Measurements from ENCODE around the gene KCTD10. TPM values are rescaled to one million over a fixed set of nuclear protein-coding genes. Genes with fewer than 3 reads are reported as not detected.

KCTD10 gene
- total RNA-seq, 2 donors from 2014 or later: 34.4 to 55.9 TPM

- Histone ChIP-seq H3K36me3 (peaks cover 60% of the 10 kb centered on the region), H3K27ac (peak overlapping the region in 1 of 2 donors; percentile 74), H3K4me3 (no peak overlapping the region), H3K4me1 (peaks cover 0 to 49% of the 10 kb centered on the region in 2 donors), H3K27me3 (no peaks in the 10 kb centered on the region), H3K9me3 (no peaks in the 10 kb centered on the region)
- DNase-seq (ENCODE audit: low spot score): no peak
- no peak for TF ChIP-seq CTCF (IDR thresholded peaks at IDR 0.05)
Measured at GRCh38 chr12:109521831-109522230, 44.7 kb upstream of the KCTD10 start.

- DNase-seq (ENCODE audit: low spot score): no peak
- H3K9me3 ChIP-seq: no peaks in the 10 kb centered on the region
- peaks cover 62% of the 10 kb centered on the region for H3K36me3 ChIP-seq
- no peak overlapping the region for H3K4me3 ChIP-seq
- H3K4me1 ChIP-seq: peaks cover 0 to 49% of the 10 kb centered on the region in 2 donors
- H3K27me3 ChIP-seq: no peaks in the 10 kb centered on the region
- no peak for TF ChIP-seq CTCF (IDR thresholded peaks at IDR 0.05)
- peak overlapping the region; percentile 59 for H3K27ac ChIP-seq
Measured at GRCh38 chr12:109519787-109520186, 42.7 kb upstream of the KCTD10 start.

GRCh38 chr12:109518820-109519665 is 41.9 kb upstream of the KCTD10 start:
- Histone ChIP-seq H3K36me3 (peaks cover 62% of the 10 kb centered on the region), H3K9me3 (no peaks in the 10 kb centered on the region), H3K27me3 (no peaks in the 10 kb centered on the region), H3K4me3 (no peak overlapping the region), H3K4me1 (peaks cover 0 to 49% of the 10 kb centered on the region in 2 donors), H3K27ac (peak overlapping the region; percentile 59)
- DNase-seq (ENCODE audit: low spot score): peak; percentile 72
- peak; percentile 69 to 90 for TF ChIP-seq CTCF (IDR thresholded peaks at IDR 0.05)

- Histone ChIP-seq H3K9me3 (no peaks in the 10 kb centered on the region), H3K36me3 (peaks cover 67% of the 10 kb centered on the region), H3K27ac (peak overlapping the region; percentile 59), H3K4me3 (no peak overlapping the region), H3K27me3 (no peaks in the 10 kb centered on the region), H3K4me1 (peaks cover 0 to 39% of the 10 kb centered on the region in 2 donors)
- DNase-seq (ENCODE audit: low spot score): no peak
- no peak for TF ChIP-seq CTCF (IDR thresholded peaks at IDR 0.05)
Measured at GRCh38 chr12:109517619-109518018, 40.5 kb upstream of the KCTD10 start.

GRCh38 chr12:109513977-109514376 is 36.9 kb upstream of the KCTD10 start:
- DNase-seq (ENCODE audit: low spot score): no peak
- H3K27me3 ChIP-seq: no peaks in the 10 kb centered on the region
- H3K4me1 ChIP-seq: peaks cover 0 to 13% of the 10 kb centered on the region in 2 donors
- no peak overlapping the region for H3K4me3 ChIP-seq
- peaks cover 85% of the 10 kb centered on the region for H3K36me3 ChIP-seq
- no peak for TF ChIP-seq CTCF (IDR thresholded peaks at IDR 0.05)
- H3K9me3 ChIP-seq: no peaks in the 10 kb centered on the region
- no peak overlapping the region for H3K27ac ChIP-seq

Measured in right atrium auricular region (tissue), 2 donors.